Adrenal gland (tissue), 5 donors: ENCODE data around the gene STAM.

Experiments
- POLR2A ChIP-seq, 2 donors: fragments of 450-650 bp; IDR thresholded peaks; one replicate each; pipeline ENCODE4 v1.6.1; 2017; ENCODE audit warnings: antibody characterized with exemption in 2 of 2, mild to moderate bottlenecking in 2 of 2, moderate library complexity in 1 of 2
- TF ChIP-seq, protein P1 (sequence below), 6 experiments: fragments of 450-650 bp in 4 of 6; fragments of 200-600 bp in 2 of 6; sonication (generic) in 1 of 6; IDR thresholded peaks; 1 replicate in 5 of 6; 2 replicates in 1 of 6; pipeline versions ENCODE4 v1.5.1 to v1.8.0; 2016 to 2021; ENCODE audit warnings: antibody characterized with exemption in 6 of 6, mild to moderate bottlenecking in 2 of 6, moderate library complexity in 1 of 6
- donor health status: DM: no; HTN: no; CAD: no.

DNA sequence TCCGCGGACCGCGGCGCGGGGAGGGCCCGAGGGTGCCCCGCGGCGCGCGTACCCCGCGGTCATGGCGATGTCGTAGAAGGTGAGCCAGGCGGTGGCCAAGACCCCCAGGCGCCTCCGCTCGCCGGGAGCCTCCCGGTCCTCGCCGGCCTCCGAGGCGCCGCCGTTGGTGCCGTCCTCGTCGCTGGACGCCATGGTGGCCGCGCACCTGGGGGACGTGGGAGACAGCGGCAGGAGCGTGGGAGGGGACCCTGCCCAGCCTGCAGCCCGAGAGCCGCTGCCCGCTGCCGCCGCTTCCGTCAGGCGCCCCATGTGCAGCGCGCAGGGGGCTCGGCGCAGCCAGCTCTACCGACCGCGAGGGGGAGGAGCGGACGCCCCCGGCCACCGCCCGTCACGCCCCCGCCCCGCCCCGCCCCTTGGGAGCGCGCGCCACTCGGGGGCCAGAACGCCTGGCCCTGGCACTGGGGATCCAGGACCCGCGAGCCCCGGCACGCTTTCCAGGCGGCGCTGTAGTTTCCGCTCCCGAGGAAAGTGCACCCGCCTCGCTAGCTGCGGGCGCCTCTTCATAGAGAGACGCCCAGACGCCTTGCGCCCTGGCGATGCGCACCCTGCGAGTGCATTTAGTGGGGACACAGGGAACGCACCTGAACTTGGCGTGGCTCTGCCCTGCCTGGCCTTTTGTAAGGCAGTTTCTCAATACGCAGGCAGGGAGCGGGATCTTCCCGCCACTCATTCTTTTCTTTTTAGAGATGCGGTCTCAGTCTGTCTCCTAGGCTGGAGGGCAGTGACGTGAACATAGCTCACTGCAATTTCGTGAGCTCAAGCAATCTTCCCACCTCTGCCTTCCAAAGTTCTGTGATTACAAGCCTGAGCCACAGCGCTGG is 26.7 kb upstream of the STAM start, which contains the start of gene HACD1:
- TF ChIP-seq, protein P1, sequence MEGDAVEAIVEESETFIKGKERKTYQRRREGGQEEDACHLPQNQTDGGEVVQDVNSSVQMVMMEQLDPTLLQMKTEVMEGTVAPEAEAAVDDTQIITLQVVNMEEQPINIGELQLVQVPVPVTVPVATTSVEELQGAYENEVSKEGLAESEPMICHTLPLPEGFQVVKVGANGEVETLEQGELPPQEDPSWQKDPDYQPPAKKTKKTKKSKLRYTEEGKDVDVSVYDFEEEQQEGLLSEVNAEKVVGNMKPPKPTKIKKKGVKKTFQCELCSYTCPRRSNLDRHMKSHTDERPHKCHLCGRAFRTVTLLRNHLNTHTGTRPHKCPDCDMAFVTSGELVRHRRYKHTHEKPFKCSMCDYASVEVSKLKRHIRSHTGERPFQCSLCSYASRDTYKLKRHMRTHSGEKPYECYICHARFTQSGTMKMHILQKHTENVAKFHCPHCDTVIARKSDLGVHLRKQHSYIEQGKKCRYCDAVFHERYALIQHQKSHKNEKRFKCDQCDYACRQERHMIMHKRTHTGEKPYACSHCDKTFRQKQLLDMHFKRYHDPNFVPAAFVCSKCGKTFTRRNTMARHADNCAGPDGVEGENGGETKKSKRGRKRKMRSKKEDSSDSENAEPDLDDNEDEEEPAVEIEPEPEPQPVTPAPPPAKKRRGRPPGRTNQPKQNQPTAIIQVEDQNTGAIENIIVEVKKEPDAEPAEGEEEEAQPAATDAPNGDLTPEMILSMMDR (IDR thresholded peaks at IDR 0.05): peak in 1 of 6 experiments; percentile 8
- peak in 1 of 2 donors; percentile 28 for TF ChIP-seq POLR2A (IDR thresholded peaks at IDR 0.05)
